ENCODE results near the gene CNTNAP5. TPM values are rescaled to one million over a fixed set of nuclear protein-coding genes. Genes with fewer than 3 reads are reported as not detected.

CNTNAP5 gene
- total RNA-seq, 2 experiments from 2014 or later: not detected

DNA sequence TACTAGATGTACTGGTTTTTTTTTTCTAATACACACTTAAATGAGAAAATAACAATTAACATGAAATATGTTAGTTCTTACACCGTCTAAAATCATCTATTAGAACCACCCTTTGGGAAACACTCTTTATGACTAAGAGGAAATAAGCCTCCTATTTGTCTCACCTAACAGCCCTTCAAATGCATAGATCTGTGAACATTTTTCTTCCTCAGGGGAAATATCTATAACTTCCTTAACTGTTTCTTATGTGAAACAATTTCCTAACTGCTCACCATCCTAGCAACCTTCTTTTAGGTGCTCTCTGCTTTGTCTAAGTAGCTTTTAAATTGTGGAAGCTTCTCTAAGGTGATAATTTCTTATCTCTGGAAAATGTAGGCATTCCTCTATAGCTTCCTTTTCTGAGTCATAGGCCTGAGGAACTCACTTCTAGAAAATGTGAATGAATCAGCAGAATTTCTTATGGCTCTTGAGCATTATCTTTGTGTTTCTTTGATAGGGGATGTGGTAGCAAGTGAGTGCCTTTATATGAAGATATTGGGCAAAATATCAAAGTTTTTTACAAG, 56.1 kb downstream of the CNTNAP5 start:
- Mint-ChIP-seq H3K27ac (no peak overlapping the region), H3K27me3 (no peaks in the 10 kb centered on the region), H3K4me1 (no peaks in the 10 kb centered on the region), H3K9me3 (peaks cover 4% of the 10 kb centered on the region), H3K4me3 (no peak overlapping the region), H3K36me3 (ENCODE audit: low read depth) (no peaks in the 10 kb centered on the region)
- ChIA-PET CTCF (no interaction called here), POLR2A (no interaction called here)
- no peak for DNase-seq

DNA sequence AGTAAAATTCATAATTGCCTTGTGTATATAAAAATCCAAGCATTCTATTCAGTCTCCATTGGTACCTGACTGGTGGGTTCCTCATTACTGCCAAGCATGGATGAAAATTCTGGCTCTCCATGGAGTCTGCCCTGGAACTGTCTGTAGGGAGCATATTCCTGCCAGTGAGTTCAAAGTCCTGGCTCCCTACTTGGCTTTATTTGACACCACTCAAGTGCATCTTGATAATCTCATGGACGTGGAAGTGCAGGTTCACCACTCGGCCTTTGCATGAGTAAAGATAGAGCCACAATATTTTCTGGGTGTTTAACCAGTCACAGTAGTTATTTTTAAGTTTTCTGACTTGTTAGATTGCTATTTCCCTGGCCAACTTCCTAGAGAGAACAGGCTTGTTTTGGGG, 63.5 kb downstream of the CNTNAP5 start:
- no peak overlapping the region for H3K27ac Mint-ChIP-seq
- no peak overlapping the region for H3K4me3 Mint-ChIP-seq
- peaks cover 8% of the 10 kb centered on the region for H3K9me3 Mint-ChIP-seq
- H3K4me1 Mint-ChIP-seq: no peaks in the 10 kb centered on the region
- no peak for DNase-seq
- no peaks in the 10 kb centered on the region for H3K36me3 Mint-ChIP-seq (ENCODE audit: low read depth)
- CTCF ChIA-PET: no interaction called here
- POLR2A ChIA-PET: no interaction called here
- no peaks in the 10 kb centered on the region for H3K27me3 Mint-ChIP-seq

DNA sequence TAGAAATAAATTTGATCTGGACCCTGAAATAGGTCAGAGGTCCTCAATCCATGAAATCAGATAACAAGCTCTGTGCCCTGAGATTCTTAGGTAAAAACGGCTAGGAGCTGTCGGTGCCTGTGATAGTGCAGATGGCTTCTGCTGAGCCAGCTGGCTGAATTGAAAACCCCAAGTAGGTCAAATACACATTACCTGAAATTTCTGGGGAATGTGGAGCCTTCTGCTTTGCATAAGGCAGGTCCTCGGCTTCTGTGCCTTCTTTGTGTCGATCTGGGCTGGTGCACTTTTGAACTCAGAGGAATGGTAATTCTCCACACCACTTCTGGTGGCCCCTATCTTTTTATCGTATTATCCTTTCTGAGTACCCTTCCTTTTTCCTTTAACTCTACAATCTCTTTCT, 66.6 kb downstream of the CNTNAP5 start:
- H3K4me1 Mint-ChIP-seq: no peaks in the 10 kb centered on the region
- ChIA-PET POLR2A (no interaction called here), CTCF (no interaction called here)
- peaks cover 10% of the 10 kb centered on the region for H3K9me3 Mint-ChIP-seq
- no peaks in the 10 kb centered on the region for H3K36me3 Mint-ChIP-seq (ENCODE audit: low read depth)
- DNase-seq: no peak
- no peak overlapping the region for H3K4me3 Mint-ChIP-seq
- H3K27ac Mint-ChIP-seq: no peak overlapping the region
- no peaks in the 10 kb centered on the region for H3K27me3 Mint-ChIP-seq

DNA sequence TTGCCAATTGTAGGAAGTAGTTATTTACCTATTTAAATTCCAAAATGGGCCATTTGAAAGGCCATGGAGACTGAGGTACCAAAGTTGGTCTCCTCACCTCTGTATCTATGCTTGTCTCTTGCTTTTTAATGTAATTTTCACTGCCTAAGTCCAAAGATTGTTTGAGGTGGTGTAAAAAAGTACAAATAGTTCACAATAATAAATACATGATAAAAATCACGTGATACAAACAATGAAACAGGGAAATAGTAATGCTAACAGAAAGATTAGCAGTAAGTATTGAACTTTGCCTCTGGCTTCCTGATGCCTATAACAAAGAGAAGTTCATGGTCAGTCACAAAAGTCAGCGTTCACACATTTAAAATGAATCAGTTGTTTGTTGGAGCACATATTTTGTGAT, 67.6 kb downstream of the CNTNAP5 start:
- H3K9me3 Mint-ChIP-seq: peaks cover 10% of the 10 kb centered on the region
- H3K4me3 Mint-ChIP-seq: no peak overlapping the region

DNA sequence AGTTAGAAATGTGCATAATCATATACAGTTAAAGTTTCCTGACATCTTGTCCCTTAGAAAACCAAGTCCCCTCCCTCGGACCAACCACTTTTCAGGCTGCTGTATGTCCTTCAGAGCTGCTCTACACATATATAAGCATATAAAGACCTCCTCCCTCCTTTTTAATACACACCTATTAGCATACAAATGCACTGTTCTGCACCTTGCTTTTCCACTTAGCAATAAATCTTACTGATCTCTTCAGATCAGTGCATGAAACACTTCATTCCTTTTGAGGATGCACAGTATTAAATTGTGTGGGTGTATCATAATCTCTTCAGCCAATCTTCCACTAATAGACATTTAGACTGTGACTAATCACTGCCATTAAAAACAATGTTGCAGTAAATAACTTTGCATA, 79.8 kb downstream of the CNTNAP5 start:
- Mint-ChIP-seq H3K27ac (no peak overlapping the region), H3K4me1 (no peaks in the 10 kb centered on the region), H3K9me3 (peaks cover 2% of the 10 kb centered on the region), H3K36me3 (ENCODE audit: low read depth) (no peaks in the 10 kb centered on the region), H3K4me3 (no peak overlapping the region), H3K27me3 (no peaks in the 10 kb centered on the region)
- DNase-seq: no peak
- POLR2A ChIA-PET: no interaction called here
- CTCF ChIA-PET: no interaction called here

More for the DNA sequence above, 67.6 kb downstream of the CNTNAP5 start:
- ChIA-PET POLR2A (no interaction called here), CTCF (no interaction called here)
- no peak for DNase-seq
- H3K36me3 Mint-ChIP-seq (ENCODE audit: low read depth): no peaks in the 10 kb centered on the region
- H3K27me3 Mint-ChIP-seq: no peaks in the 10 kb centered on the region
- H3K4me1 Mint-ChIP-seq: no peaks in the 10 kb centered on the region
- H3K27ac Mint-ChIP-seq: no peak overlapping the region

DNA sequence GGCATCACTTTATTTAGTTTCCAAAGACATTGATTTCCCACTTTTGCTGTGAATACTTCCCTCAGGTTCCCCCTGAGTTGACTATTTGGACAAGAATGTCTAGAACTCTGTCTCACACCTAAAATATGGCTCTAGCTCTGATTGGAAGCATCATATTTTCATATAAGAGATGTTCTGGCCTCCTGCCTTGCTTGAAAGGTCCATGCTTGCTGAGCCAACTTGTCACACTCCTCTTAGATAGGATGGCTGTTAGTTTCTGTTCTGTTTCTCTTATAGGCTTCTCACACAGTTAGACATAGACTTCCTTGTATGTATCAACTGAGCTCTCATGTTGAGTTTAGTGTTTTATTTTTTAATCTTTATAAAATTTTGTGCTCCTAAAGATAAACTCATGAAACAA, 87.1 kb downstream of the CNTNAP5 start:
- Mint-ChIP-seq H3K36me3 (ENCODE audit: low read depth) (no peaks in the 10 kb centered on the region), H3K27ac (no peak overlapping the region), H3K9me3 (peaks cover 3% of the 10 kb centered on the region), H3K4me1 (no peaks in the 10 kb centered on the region), H3K27me3 (no peaks in the 10 kb centered on the region), H3K4me3 (no peak overlapping the region)
- ChIA-PET POLR2A (no interaction called here), CTCF (no interaction called here)
- DNase-seq: no peak

DNA sequence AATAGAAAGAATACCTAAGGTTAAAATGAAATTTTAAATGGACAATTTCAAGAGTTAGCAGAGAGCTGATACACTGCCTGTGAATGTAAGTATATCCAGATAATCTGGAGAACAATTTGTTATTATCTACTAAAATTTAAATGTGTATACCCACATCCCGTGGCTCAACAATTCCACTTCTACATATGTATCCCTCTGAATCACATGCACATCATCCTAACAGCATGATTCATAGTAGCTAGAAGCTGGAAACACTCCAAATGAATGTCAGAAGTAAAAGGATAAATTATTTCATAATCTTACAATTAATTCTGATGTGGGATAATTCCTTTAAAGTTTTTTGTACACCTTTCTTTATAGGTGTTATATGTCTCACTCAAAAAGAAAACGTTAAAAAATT, 87.9 kb downstream of the CNTNAP5 start:
- CTCF ChIA-PET: no interaction called here
- Mint-ChIP-seq H3K4me3 (no peak overlapping the region), H3K27ac (no peak overlapping the region), H3K36me3 (ENCODE audit: low read depth) (no peaks in the 10 kb centered on the region), H3K4me1 (no peaks in the 10 kb centered on the region), H3K9me3 (peaks cover 3% of the 10 kb centered on the region), H3K27me3 (no peaks in the 10 kb centered on the region)
- POLR2A ChIA-PET: no interaction called here
- DNase-seq: no peak

DNA sequence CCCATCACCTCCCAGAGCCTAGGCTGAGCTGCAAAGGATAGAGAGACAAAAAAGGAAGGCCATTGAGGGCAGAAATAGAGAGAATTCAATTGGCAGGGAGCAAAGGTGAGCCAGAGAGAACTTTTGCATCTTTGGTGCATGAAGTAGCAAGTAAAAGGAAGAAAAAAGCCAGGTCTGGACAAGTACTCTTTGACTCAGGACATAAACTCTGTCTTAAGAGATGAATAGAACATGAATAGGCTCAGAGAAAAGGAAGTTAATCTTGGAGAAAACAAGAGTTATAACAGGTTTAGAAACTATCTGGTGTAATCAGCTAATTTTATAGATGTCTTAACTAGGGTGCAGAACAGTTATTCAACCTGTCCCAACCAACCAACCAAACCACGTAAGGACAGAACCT, 95.2 kb downstream of the CNTNAP5 start:
- Mint-ChIP-seq H3K9me3 (peaks cover 17% of the 10 kb centered on the region), H3K36me3 (ENCODE audit: low read depth) (no peaks in the 10 kb centered on the region), H3K4me3 (no peak overlapping the region), H3K27ac (no peak overlapping the region), H3K27me3 (no peaks in the 10 kb centered on the region), H3K4me1 (no peaks in the 10 kb centered on the region)
- CTCF ChIA-PET: no interaction called here
- DNase-seq: no peak
- POLR2A ChIA-PET: no interaction called here

DNA sequence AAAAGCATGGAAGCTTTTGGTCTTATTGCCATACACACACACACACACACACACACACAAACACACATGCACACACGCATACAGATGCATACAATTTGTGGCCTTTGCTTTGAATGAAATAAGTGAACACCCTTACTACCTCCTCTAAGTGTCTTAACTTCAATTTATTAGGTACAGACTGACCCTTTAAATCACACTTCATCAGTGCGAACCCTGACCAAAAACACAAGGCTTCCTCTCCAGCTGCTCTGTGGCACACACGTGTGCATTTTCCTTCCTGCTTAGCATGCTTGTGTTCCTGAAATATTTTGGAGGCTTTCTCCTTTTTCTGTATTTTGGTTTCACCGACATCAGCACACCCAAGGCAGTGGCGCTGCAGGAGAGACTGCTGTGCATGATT, 96.0 kb downstream of the CNTNAP5 start:
- Mint-ChIP-seq H3K27ac (no peak overlapping the region), H3K36me3 (ENCODE audit: low read depth) (no peaks in the 10 kb centered on the region), H3K27me3 (no peaks in the 10 kb centered on the region), H3K4me3 (no peak overlapping the region), H3K9me3 (peaks cover 17% of the 10 kb centered on the region), H3K4me1 (no peaks in the 10 kb centered on the region)
- DNase-seq: no peak
- ChIA-PET CTCF (no interaction called here), POLR2A (no interaction called here)

DNA sequence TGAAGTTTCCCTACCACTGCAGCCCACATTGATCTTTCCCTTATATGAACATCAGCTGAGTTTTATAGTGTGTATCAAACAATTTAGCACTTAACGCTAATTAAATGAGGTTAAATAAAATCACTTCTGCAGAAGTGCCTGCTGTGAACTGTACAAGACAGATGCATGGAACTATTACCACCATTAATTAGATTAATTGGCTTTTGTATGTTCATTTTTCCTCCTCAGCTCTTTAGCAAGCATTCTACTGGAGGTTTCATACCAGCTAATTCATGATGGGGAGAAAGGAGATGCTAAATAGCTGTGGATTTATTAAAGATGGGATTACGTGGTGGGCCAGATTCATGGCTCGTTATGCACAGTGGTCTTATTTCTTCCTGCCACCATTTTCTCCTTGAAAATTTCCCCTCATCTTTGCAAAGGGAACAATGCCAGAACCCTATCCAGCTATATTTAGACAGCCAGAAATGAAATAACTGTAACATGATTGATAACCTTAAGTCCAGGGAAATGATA, 96.7 kb downstream of the CNTNAP5 start:
- CTCF ChIA-PET: no interaction called here
- DNase-seq: no peak
- POLR2A ChIA-PET: no interaction called here
- Mint-ChIP-seq H3K4me1 (no peaks in the 10 kb centered on the region), H3K4me3 (no peak overlapping the region), H3K36me3 (ENCODE audit: low read depth) (no peaks in the 10 kb centered on the region), H3K9me3 (peaks cover 17% of the 10 kb centered on the region), H3K27me3 (no peaks in the 10 kb centered on the region), H3K27ac (no peak overlapping the region)

DNA sequence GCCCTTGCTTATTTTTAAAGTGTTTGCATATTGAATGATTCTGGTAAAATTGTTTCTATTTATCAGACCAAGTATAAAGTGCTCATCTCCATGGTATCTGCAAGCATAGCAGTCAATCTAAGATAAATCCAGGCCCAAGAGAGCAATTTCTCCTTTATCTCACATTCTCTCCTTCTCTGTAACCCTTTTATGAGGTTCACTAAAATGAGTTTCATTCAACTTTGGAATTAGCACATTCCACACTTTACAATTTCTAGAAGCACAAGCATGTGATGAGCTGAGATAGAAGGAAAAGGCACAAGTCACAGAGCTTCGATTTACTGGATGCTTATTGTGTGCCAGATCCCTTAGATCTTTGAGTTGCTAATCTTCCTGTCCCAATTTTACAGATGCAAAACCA, 97.3 kb downstream of the CNTNAP5 start:
- H3K36me3 Mint-ChIP-seq (ENCODE audit: low read depth): no peaks in the 10 kb centered on the region
- H3K27ac Mint-ChIP-seq: no peak overlapping the region
- no peaks in the 10 kb centered on the region for H3K4me1 Mint-ChIP-seq
- no peak overlapping the region for H3K4me3 Mint-ChIP-seq
- ChIA-PET CTCF (no interaction called here), POLR2A (no interaction called here)
- H3K27me3 Mint-ChIP-seq: no peaks in the 10 kb centered on the region
- DNase-seq: no peak
- peaks cover 17% of the 10 kb centered on the region for H3K9me3 Mint-ChIP-seq

DNA sequence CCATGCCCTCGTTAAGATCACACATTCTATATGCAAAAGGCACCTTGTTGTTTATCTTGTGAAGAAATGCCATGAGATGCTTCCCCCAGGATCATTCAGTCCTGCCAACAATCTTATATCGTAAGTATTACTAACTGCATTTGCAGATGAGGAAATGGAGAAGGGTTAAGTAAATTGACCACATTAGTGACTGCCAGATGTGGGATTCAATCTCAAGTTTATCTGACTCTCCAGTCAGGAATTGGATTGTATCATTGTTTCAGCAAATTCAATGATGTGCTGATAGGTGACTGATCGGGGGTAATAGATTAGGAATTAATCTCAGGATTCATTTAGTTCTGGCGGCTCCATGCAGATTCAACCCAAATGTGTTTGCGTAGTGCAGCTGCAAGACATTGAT, 106.2 kb downstream of the CNTNAP5 start:
- Mint-ChIP-seq H3K9me3 (peaks cover 3% of the 10 kb centered on the region), H3K4me1 (no peaks in the 10 kb centered on the region), H3K27ac (no peak overlapping the region)

DNA sequence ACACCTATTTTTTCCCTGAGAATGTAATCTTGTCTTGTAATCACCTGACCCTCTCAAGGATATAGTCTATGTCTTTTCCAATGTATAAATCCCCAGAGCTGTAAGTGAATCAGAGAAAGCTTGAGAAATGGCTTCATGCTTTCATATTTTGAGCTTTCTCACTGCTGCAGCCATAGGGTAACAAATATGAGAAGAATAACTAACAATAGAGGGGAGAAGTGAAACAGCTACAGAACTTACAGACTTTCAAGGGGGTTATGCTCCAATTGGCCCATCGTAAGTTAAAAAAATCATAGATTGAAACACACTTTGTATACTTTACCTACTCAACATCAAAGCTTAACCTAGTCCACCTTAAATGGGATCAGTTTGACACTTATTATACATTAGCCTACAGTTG, 111.0 kb downstream of the CNTNAP5 start:
- peaks cover 4% of the 10 kb centered on the region for H3K9me3 Mint-ChIP-seq
- ChIA-PET CTCF (no interaction called here), POLR2A (no interaction called here)
- H3K36me3 Mint-ChIP-seq (ENCODE audit: low read depth): no peaks in the 10 kb centered on the region
- no peak overlapping the region for H3K27ac Mint-ChIP-seq
- no peaks in the 10 kb centered on the region for H3K4me1 Mint-ChIP-seq
- no peak overlapping the region for H3K4me3 Mint-ChIP-seq
- no peak for DNase-seq
- H3K27me3 Mint-ChIP-seq: no peaks in the 10 kb centered on the region

More for the DNA sequence above, 106.2 kb downstream of the CNTNAP5 start:
- H3K27me3 Mint-ChIP-seq: no peaks in the 10 kb centered on the region
- no peak overlapping the region for H3K4me3 Mint-ChIP-seq
- no peak for DNase-seq
- ChIA-PET POLR2A (no interaction called here), CTCF (no interaction called here)
- H3K36me3 Mint-ChIP-seq (ENCODE audit: low read depth): no peaks in the 10 kb centered on the region

DNA sequence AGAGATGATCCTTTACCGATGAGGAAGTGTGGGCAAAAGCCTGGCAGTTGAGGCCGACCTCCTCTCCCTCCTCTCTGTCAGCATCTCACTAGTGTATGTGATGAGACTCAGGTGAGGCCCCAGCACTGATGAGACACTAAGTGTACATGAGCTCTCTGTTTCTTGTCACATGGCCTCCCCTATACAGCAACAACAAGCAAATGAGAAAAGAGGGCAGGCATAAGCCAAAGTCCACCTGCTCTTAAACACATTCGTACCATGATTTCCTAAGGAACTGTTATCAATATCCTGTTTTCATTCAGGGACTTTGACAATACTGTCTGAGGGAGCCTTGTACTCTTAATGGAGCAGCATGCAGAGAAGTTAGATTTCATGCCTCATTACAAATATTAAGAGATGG, 113.0 kb downstream of the CNTNAP5 start:
- POLR2A ChIA-PET: no interaction called here

DNA sequence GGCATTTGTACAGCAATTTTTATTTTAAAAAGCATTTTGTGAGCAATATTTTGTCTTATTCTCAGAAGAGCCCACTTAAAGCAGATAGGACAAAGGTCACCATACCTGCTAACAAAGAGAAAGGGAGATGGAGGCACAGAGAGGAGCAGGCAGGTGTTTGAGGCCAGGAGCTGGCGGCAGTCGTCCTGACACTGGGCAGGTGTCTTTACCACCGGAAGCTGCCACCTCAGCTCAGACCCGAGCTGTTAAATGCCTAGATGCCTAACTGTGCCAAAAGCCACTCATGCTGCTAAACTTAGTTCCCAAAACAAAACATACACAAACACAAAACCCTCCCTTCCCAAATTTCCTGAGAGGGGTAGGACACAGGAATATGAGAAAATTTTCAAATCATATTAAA, 120.9 kb downstream of the CNTNAP5 start:
- ChIA-PET POLR2A (no interaction called here), CTCF (no interaction called here)
- no peaks in the 10 kb centered on the region for H3K9me3 Mint-ChIP-seq
- H3K4me1 Mint-ChIP-seq: no peaks in the 10 kb centered on the region
- DNase-seq: no peak
- H3K36me3 Mint-ChIP-seq (ENCODE audit: low read depth): no peaks in the 10 kb centered on the region
- no peaks in the 10 kb centered on the region for H3K27me3 Mint-ChIP-seq
- H3K27ac Mint-ChIP-seq: no peak overlapping the region
- H3K4me3 Mint-ChIP-seq: no peak overlapping the region

More for the DNA sequence above, 113.0 kb downstream of the CNTNAP5 start:
- Mint-ChIP-seq H3K9me3 (peaks cover 4% of the 10 kb centered on the region), H3K36me3 (ENCODE audit: low read depth) (no peaks in the 10 kb centered on the region), H3K4me1 (no peaks in the 10 kb centered on the region), H3K27ac (no peak overlapping the region), H3K4me3 (no peak overlapping the region), H3K27me3 (no peaks in the 10 kb centered on the region)
- CTCF ChIA-PET: no interaction called here
- no peak for DNase-seq

Measured in activated CD4-positive, alpha-beta memory T cell treated with anti-CD3 and anti-CD28 coated beads, Interleukin-2, amount 10 ng/mL, durations not matched to agents 7 days and 5 days (primary cell).